ENCODE results near the gene NHS. TPM values are rescaled to one million over a fixed set of nuclear protein-coding genes. Genes with fewer than 3 reads are reported as not detected.

Gene NHS
- total RNA-seq, 4 donors from 2014 or later, result 0.20 to 0.39 (median 0.30) TPM

DNA sequence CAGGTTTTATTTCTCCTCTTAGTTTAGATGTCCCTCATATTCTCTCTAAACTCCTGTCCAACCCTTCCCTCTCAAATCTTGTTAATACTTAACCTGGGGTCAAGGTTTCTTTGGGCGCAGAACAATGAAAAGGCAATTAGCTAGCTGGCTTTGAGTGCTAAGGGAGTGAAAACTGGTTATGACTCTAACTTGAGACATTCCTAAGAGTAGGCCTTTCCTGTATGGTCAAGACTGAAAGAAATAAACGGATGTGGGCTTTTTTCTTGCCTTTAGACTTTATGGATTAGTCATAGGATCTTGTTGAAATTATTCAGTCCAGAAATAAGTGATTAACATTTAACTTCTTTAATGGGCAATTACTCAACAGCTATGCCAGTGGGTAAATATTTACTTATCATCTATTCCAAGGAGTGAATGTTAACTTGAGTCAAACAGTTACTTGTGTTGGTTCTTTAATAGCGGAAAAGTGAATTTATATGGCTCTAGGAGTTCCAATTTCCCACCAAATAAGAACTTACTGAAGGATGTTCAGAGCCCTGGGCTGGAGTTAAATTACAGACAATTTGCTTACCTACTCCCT is 220.5 kb downstream of the NHS start:
- DNase-seq, result no peak
- H3K4me3 ChIP-seq, result no peak overlapping the region
- intact Hi-C loops (cut with DNase I; ENCODE audit: low total_unique reads) (loop anchor here (10.0 kb wide), 1 partner anchor 89 kb away; no protein-coding TSS in a partner anchor), in situ Hi-C loops (cut with MboI; ENCODE audit: low sequenced_read_pairs in 4 of 4) (loop anchor here in 3 of 4 donors (5.0 to 25.0 kb wide), 2 partner anchors 38 to 358 kb away; no protein-coding TSS in a partner anchor)
- H3K27me3 ChIP-seq, result no peaks in the 10 kb centered on the region
- H3K9me3 ChIP-seq, result no peaks in the 10 kb centered on the region
- no peaks in the 10 kb centered on the region for H3K36me3 ChIP-seq
- no peak overlapping the region for H3K27ac ChIP-seq
- peaks cover 0 to 5% of the 10 kb centered on the region in 2 donors for H3K4me1 ChIP-seq
- ATAC-seq, result no peak
- no peak for TF ChIP-seq POLR2A (IDR thresholded peaks at IDR 0.05)
- TF ChIP-seq, protein P1, sequence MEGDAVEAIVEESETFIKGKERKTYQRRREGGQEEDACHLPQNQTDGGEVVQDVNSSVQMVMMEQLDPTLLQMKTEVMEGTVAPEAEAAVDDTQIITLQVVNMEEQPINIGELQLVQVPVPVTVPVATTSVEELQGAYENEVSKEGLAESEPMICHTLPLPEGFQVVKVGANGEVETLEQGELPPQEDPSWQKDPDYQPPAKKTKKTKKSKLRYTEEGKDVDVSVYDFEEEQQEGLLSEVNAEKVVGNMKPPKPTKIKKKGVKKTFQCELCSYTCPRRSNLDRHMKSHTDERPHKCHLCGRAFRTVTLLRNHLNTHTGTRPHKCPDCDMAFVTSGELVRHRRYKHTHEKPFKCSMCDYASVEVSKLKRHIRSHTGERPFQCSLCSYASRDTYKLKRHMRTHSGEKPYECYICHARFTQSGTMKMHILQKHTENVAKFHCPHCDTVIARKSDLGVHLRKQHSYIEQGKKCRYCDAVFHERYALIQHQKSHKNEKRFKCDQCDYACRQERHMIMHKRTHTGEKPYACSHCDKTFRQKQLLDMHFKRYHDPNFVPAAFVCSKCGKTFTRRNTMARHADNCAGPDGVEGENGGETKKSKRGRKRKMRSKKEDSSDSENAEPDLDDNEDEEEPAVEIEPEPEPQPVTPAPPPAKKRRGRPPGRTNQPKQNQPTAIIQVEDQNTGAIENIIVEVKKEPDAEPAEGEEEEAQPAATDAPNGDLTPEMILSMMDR (IDR thresholded peaks at IDR 0.05 in 4 of 5, conservative IDR thresholded peaks at IDR 0.05 in 1 of 5), result no peak

DNA sequence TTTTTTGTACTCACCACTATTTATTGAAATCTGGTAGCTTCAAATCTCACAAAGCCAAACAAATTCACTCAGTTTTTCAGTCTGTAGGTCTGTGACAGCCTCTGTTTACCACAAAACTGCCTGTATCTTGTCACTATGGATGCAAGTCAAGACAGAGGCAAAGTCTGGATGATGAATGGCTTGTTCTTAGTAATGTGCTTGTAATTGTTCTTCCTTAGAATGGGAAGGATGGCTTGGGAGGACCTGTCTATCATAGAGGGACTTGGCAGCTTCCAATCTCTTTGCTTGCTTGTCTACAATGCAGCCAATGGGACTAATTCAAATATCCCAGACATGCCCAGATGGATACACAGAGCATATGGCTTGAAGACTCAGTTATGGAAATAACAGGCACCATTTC is 221.1 kb downstream of the NHS start:
- Histone ChIP-seq H3K36me3 (no peaks in the 10 kb centered on the region), H3K9me3 (no peaks in the 10 kb centered on the region), H3K4me3 (no peak overlapping the region), H3K27me3 (no peaks in the 10 kb centered on the region), H3K4me1 (peaks cover 0 to 5% of the 10 kb centered on the region in 2 donors), H3K27ac (no peak overlapping the region)
- ATAC-seq (no peak), DNase-seq (no peak)
- intact Hi-C loops (cut with DNase I; ENCODE audit: low total_unique reads), result loop anchor here (10.0 kb wide), 1 partner anchor 89 kb away; no protein-coding TSS in a partner anchor
- in situ Hi-C loops (cut with MboI; ENCODE audit: low sequenced_read_pairs in 4 of 4), result loop anchor here in 3 of 4 donors (5.0 to 25.0 kb wide), 2 partner anchors 39 to 359 kb away; no protein-coding TSS in a partner anchor
- no peak for TF ChIP-seq POLR2A (IDR thresholded peaks at IDR 0.05)
- TF ChIP-seq, protein P1 (IDR thresholded peaks at IDR 0.05 in 4 of 5, conservative IDR thresholded peaks at IDR 0.05 in 1 of 5), result no peak

DNA sequence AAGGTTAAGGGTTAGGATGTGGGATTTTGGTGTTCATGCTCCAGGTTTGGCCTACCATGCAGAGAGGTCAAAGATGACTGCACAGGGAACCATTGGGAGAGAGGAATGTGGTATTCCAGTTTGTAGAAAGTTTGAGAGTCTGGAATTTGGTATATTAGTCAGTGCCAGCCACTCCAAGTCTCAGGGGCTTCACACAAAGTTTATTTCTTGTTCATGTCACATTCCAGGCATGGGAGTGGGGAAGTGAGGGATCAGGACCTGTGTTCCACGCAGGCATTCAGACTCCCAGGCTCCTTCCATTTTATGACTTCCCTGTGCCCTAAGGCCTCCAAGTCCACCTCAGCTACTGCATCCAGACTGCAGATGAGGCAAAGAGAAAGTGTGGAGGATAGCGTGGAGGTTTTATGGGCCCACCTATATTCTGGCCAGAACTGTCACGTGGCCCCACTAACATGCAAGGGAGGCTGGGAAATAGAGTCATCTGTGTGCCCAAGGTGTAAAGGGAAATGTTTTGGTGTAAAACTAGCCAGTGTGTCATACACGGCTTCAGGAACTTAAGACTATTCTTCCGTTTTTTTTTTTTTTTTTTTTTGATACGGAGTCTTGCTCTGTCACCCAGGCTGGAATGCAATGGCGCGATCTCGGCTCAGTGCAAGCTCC is 221.7 kb downstream of the NHS start:
- no peak for DNase-seq
- peaks cover 0 to 5% of the 10 kb centered on the region in 2 donors for H3K4me1 ChIP-seq
- ATAC-seq, result no peak
- no peak overlapping the region for H3K27ac ChIP-seq
- H3K4me3 ChIP-seq, result no peak overlapping the region
- intact Hi-C loops (cut with DNase I; ENCODE audit: low total_unique reads), result loop anchor here (10.0 kb wide), 1 partner anchor 88 kb away; no protein-coding TSS in a partner anchor
- TF ChIP-seq POLR2A (IDR thresholded peaks at IDR 0.05), result no peak
- TF ChIP-seq, protein P1 (IDR thresholded peaks at IDR 0.05 in 4 of 5, conservative IDR thresholded peaks at IDR 0.05 in 1 of 5), result no peak
- H3K36me3 ChIP-seq, result no peaks in the 10 kb centered on the region
- H3K9me3 ChIP-seq, result no peaks in the 10 kb centered on the region
- in situ Hi-C loops (cut with MboI; ENCODE audit: low sequenced_read_pairs in 4 of 4), result loop anchor here in 3 of 4 donors (5.0 to 25.0 kb wide), 2 partner anchors 39 to 359 kb away; no protein-coding TSS in a partner anchor
- H3K27me3 ChIP-seq, result no peaks in the 10 kb centered on the region

DNA sequence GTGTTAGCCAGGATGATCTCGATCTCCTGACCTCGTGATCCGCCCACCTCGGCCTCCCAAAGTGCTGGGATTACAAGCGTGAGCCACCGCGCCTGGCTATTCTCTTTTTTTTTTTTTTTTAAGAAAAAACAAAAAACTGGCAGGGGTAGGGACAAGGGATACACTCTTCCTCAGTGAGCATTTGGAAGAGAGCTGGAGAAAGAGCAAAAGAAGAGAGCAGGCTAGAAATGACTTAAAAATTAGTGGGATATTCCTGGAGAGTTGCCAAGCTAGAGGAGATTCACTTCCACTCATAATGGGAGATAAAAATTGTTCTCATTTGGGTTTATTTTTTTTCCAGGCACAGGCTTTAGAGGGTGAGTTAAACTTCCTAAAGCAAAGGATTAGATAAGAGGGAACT is 222.3 kb downstream of the NHS start:
- Histone ChIP-seq H3K9me3 (no peaks in the 10 kb centered on the region), H3K27me3 (no peaks in the 10 kb centered on the region), H3K4me1 (no peaks in the 10 kb centered on the region), H3K4me3 (no peak overlapping the region), H3K27ac (peak overlapping the region in 2 of 4 donors; percentile 50), H3K36me3 (no peaks in the 10 kb centered on the region)
- in situ Hi-C loops (cut with MboI; ENCODE audit: low sequenced_read_pairs in 4 of 4) (loop anchor here in 3 of 4 donors (5.0 to 25.0 kb wide), 2 partner anchors 40 to 360 kb away; no protein-coding TSS in a partner anchor), intact Hi-C loops (cut with DNase I; ENCODE audit: low total_unique reads) (loop anchor here (10.0 kb wide), 1 partner anchor 87 kb away; no protein-coding TSS in a partner anchor)
- DNase-seq (no peak), ATAC-seq (no peak)
- no peak for TF ChIP-seq POLR2A (IDR thresholded peaks at IDR 0.05)
- TF ChIP-seq, protein P1 (IDR thresholded peaks at IDR 0.05 in 4 of 5, conservative IDR thresholded peaks at IDR 0.05 in 1 of 5), result no peak
